Endodermal cell (in vitro differentiated cells): ENCODE data around the gene TSPAN11. TPM values are rescaled to one million over a fixed set of nuclear protein-coding genes. Genes with fewer than 3 reads are reported as not detected.

Experiments used
- DNase-seq: peaks from one replicate; pipeline ENCODE4 v3.0.0-alpha.2; 2017
- H3K27ac ChIP-seq: 2 replicates; pipeline ENCODE4 v1.5.1; 2013; ENCODE audit warnings: mild to moderate bottlenecking, low read depth, low read length, moderate library complexity
- H3K27me3 ChIP-seq: 2 replicates; pipeline ENCODE4 v1.6.1; 2013; ENCODE audit warnings: mild to moderate bottlenecking, low read length, moderate library complexity; ENCODE audit not compliant: insufficient read depth, control insufficient read depth, poor library complexity, severe bottlenecking
- H3K36me3 ChIP-seq: 2 replicates; pipeline ENCODE4 v1.7.0; 2013; ENCODE audit warnings: mild to moderate bottlenecking, low read length, moderate library complexity; ENCODE audit not compliant: control insufficient read depth, insufficient read depth
- H3K4me1 ChIP-seq: one replicate; pipeline ENCODE4 v1.7.0; 2013; ENCODE audit warnings: low read length; ENCODE audit not compliant: control insufficient read depth, insufficient read depth
- H3K4me3 ChIP-seq: 2 replicates; pipeline ENCODE4 v1.5.1; 2013; ENCODE audit warnings: mild to moderate bottlenecking, low read length, moderate library complexity
- H3K9ac ChIP-seq: 2 replicates; pipeline ENCODE4 v1.6.1; 2013; ENCODE audit warnings: mild to moderate bottlenecking, low read length, moderate library complexity; ENCODE audit not compliant: poor library complexity, severe bottlenecking; ENCODE audit errors: extremely low read depth
- H3K9me3 ChIP-seq: 2 replicates; pipeline ENCODE4 v1.6.1; 2013; ENCODE audit warnings: mild to moderate bottlenecking, low read length, moderate library complexity; ENCODE audit not compliant: control insufficient read depth
- H3K27ac Mint-ChIP-seq: 2 replicates; pipeline ENCODE4 v1.8.0; 2020; ENCODE audit warnings: mixed read lengths
- H3K27me3 Mint-ChIP-seq: 2 replicates; pipeline ENCODE4 v1.8.0; 2021; ENCODE audit warnings: mild to moderate bottlenecking, mixed read lengths; ENCODE audit not compliant: insufficient read depth
- H3K36me3 Mint-ChIP-seq: 2 replicates; pipeline ENCODE4 v1.8.0; 2020; ENCODE audit warnings: low read depth, mixed read lengths
- H3K4me1 Mint-ChIP-seq: 2 replicates; pipeline ENCODE4 v1.8.0; 2020; ENCODE audit warnings: mixed read lengths
- H3K4me3 Mint-ChIP-seq: 2 replicates; pipeline ENCODE4 v1.8.0; 2020; ENCODE audit warnings: mild to moderate bottlenecking, moderate library complexity, mixed read lengths
- H3K9me3 Mint-ChIP-seq: 2 replicates; pipeline ENCODE4 v1.8.0; 2020; ENCODE audit warnings: mild to moderate bottlenecking, mixed read lengths
- WGBS, 2 experiments: methylation state at CpG; one replicate each; pipeline versions ENCODE4 v1.1.5 to v1.1.7; 2013; ENCODE audit warnings: missing lambda C conversion rate in 2 of 2, mixed read lengths in 1 of 2; ENCODE audit not compliant: insufficient coverage in 1 of 2, insufficient read length in 1 of 2; 5-methylcytosine and 5-hydroxymethylcytosine counted together
- total RNA-seq, 2 donors: library from RNA; stranded (reverse); fragmentation: NEBNext Ultra II Directional in 1 of 2; extraction: Animal tissue kit (Norgen Biotek cat#: 25700) in 1 of 2; gene quantifications; 2 replicates in 1 of 2; 3 replicates in 1 of 2; pipeline ENCODE4 v1.2.1, GENCODE V29; 2021
- TF ChIP-seq, protein P1 (sequence below): fragments of 200-600 bp; sonication (generic); conservative IDR thresholded peaks from 2 replicates; pipeline ENCODE4 v1.5.0; 2021; ENCODE audit warnings: antibody characterized with exemption, mild to moderate bottlenecking

Gene TSPAN11
- total RNA-seq, 2 donors from 2014 or later, result 0.20 to 3.6 TPM

- H3K36me3 ChIP-seq, result no peaks in the 10 kb centered on the region
- H3K27ac ChIP-seq, result no peak overlapping the region
- H3K4me1 ChIP-seq, result no peaks in the 10 kb centered on the region
- Mint-ChIP-seq H3K4me1 (no peaks in the 10 kb centered on the region), H3K27ac (no peak overlapping the region), H3K27me3 (peaks cover 2% of the 10 kb centered on the region), H3K4me3 (no peak overlapping the region), H3K36me3 (no peaks in the 10 kb centered on the region), H3K9me3 (no peaks in the 10 kb centered on the region)
- H3K9me3 ChIP-seq, result no peaks in the 10 kb centered on the region
- H3K9ac ChIP-seq, result no peak overlapping the region
- no peak overlapping the region for H3K4me3 ChIP-seq
- TF ChIP-seq, protein P1, sequence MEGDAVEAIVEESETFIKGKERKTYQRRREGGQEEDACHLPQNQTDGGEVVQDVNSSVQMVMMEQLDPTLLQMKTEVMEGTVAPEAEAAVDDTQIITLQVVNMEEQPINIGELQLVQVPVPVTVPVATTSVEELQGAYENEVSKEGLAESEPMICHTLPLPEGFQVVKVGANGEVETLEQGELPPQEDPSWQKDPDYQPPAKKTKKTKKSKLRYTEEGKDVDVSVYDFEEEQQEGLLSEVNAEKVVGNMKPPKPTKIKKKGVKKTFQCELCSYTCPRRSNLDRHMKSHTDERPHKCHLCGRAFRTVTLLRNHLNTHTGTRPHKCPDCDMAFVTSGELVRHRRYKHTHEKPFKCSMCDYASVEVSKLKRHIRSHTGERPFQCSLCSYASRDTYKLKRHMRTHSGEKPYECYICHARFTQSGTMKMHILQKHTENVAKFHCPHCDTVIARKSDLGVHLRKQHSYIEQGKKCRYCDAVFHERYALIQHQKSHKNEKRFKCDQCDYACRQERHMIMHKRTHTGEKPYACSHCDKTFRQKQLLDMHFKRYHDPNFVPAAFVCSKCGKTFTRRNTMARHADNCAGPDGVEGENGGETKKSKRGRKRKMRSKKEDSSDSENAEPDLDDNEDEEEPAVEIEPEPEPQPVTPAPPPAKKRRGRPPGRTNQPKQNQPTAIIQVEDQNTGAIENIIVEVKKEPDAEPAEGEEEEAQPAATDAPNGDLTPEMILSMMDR, result no peak
- no peak for DNase-seq
- H3K27me3 ChIP-seq, result no peaks in the 10 kb centered on the region
- WGBS, 2 experiments, result 87 to 88% methylated on average over 10 to 14 of the region's 14 CpGs
Observed at GRCh38 chr12:30964896-30965612, 38.5 kb downstream of the TSPAN11 start.

DNA sequence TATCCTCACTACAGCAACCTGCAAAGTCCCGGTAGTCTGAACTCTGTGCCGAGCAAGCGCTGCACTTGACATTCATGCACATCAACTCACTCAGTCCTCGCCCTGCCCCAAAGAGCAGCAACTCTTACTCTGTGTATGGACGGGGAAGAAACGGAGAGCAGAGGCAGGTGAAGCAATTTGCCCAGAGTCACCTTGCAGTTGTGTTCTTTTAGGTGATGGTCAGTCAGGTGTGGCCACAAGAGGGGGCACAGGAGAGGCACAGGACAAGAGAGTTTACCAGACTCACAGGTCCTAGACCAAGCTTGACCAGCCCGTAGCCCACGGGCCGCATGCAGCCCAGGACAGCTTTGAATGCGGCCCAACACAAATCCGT, 39.1 kb downstream of the TSPAN11 start:
- peaks cover 4% of the 10 kb centered on the region for H3K4me1 Mint-ChIP-seq
- DNase-seq, result peak; percentile 90
- Histone ChIP-seq H3K4me3 (no peak overlapping the region), H3K36me3 (no peaks in the 10 kb centered on the region), H3K9me3 (no peaks in the 10 kb centered on the region), H3K27ac (no peak overlapping the region), H3K9ac (no peak overlapping the region), H3K4me1 (no peaks in the 10 kb centered on the region), H3K27me3 (no peaks in the 10 kb centered on the region)
- TF ChIP-seq, protein P1, result peak; percentile 94
- H3K27me3 Mint-ChIP-seq, result peaks cover 7% of the 10 kb centered on the region
- H3K36me3 Mint-ChIP-seq, result no peaks in the 10 kb centered on the region
- H3K9me3 Mint-ChIP-seq, result no peaks in the 10 kb centered on the region
- WGBS, 2 experiments, result 89 to 93% methylated on average over 10 to 11 of the region's 11 CpGs
- H3K4me3 Mint-ChIP-seq, result no peak overlapping the region
- H3K27ac Mint-ChIP-seq, result no peak overlapping the region

GRCh38 chr12:30967026-30967425, 40.5 kb downstream of the TSPAN11 start:
- WGBS, 2 experiments, result 90 to 94% methylated on average over 2 to 3 of the region's 3 CpGs
- Mint-ChIP-seq H3K36me3 (no peaks in the 10 kb centered on the region), H3K4me3 (no peak overlapping the region), H3K9me3 (no peaks in the 10 kb centered on the region), H3K4me1 (peaks cover 8% of the 10 kb centered on the region), H3K27me3 (peaks cover 7% of the 10 kb centered on the region), H3K27ac (no peak overlapping the region)
- no peak for DNase-seq
- Histone ChIP-seq H3K27ac (no peak overlapping the region), H3K9ac (no peak overlapping the region), H3K36me3 (no peaks in the 10 kb centered on the region), H3K4me1 (no peaks in the 10 kb centered on the region), H3K9me3 (no peaks in the 10 kb centered on the region), H3K4me3 (no peak overlapping the region), H3K27me3 (no peaks in the 10 kb centered on the region)
- TF ChIP-seq, protein P1, result no peak
